Head of caudate nucleus (tissue), 42 donors: Measurements from ENCODE around the gene NUDT7.

ENCODE experiments used
- DNase-seq, 42 donors: peaks; one replicate each; pipeline versions ENCODE4 v3.0.0 to v3.0.0-alpha.2; 2020 to 2021; ENCODE audit warnings: mixed read lengths in 7 of 42
- intact Hi-C: fragments of 100-400 bp; cut with DNase I; formaldehyde crosslinking; loops from one replicate; pipeline ENCODE4 v1.15.0; 2022

The NUDT7 gene

GRCh38 chr16:77763994-77764393, 41.7 kb downstream of the NUDT7 start:
- intact Hi-C loops, result no loop called here
- no peak for DNase-seq

- DNase-seq, result no peak
- intact Hi-C loops, result no loop called here
Measured at GRCh38 chr16:77767211-77767610, 44.9 kb downstream of the NUDT7 start.

GRCh38 chr16:77767826-77768225, 45.5 kb downstream of the NUDT7 start:
- intact Hi-C loops, result no loop called here
- DNase-seq, result no peak

- intact Hi-C loops, result no loop called here
- DNase-seq, result no peak
Measured at GRCh38 chr16:77775911-77776909, 53.9 kb downstream of the NUDT7 start.

GRCh38 chr16:77777745-77778144, 55.4 kb downstream of the NUDT7 start:
- intact Hi-C loops, result no loop called here
- DNase-seq, result no peak

GRCh38 chr16:77780378-77780837, 58.1 kb downstream of the NUDT7 start:
- intact Hi-C loops, result no loop called here
- no peak for DNase-seq

- intact Hi-C loops, result no loop called here
- DNase-seq, result no peak
Measured at GRCh38 chr16:77781091-77781490, 58.8 kb downstream of the NUDT7 start.

GRCh38 chr16:77782694-77783093, 60.4 kb downstream of the NUDT7 start:
- intact Hi-C loops, result no loop called here
- no peak for DNase-seq

- DNase-seq, result no peak
- intact Hi-C loops, result no loop called here
Measured at GRCh38 chr16:77784441-77785372, 62.4 kb downstream of the NUDT7 start.

- DNase-seq, result no peak
- intact Hi-C loops, result no loop called here
Measured at GRCh38 chr16:77785373-77785764, 63.1 kb downstream of the NUDT7 start.

- no peak for DNase-seq
- intact Hi-C loops, result no loop called here
Measured at GRCh38 chr16:77786186-77786847, 64.0 kb downstream of the NUDT7 start.

GRCh38 chr16:77787452-77787851, 65.1 kb downstream of the NUDT7 start:
- no peak for DNase-seq
- intact Hi-C loops, result no loop called here

- intact Hi-C loops, result no loop called here
Measured at GRCh38 chr16:77788181-77789084, 66.1 kb downstream of the NUDT7 start, which contains the start of gene VAT1L. Gene VAT1L, plus strand, starts transcription at chr16:77788564. Its CDS starts 119 bp downstream, at chr16:77788683.

GRCh38 chr16:77789085-77790008, 67.0 kb downstream of the NUDT7 start:
- peak in 21 of 42 donors; percentile 2 to 54 (median 31) for DNase-seq
- intact Hi-C loops, result no loop called here

More at GRCh38 chr16:77788181-77789084, 66.1 kb downstream of the NUDT7 start, which contains the start of gene VAT1L:
- DNase-seq, result peak; percentile 53 to 91 (median 78)

- peak in 10 of 42 donors; percentile 3 to 52 (median 24) for DNase-seq
- intact Hi-C loops, result no loop called here
Measured at GRCh38 chr16:77790009-77790372, 67.7 kb downstream of the NUDT7 start.

- DNase-seq, result peak in 6 of 42 donors; percentile 5 to 49 (median 21)
- intact Hi-C loops, result no loop called here
Measured at GRCh38 chr16:77790912-77791311, 68.6 kb downstream of the NUDT7 start.
